MM.1S (cell line): ENCODE results near the gene TAF5L.

ENCODE experiments used
- DNase-seq: peaks from one replicate; pipeline ENCODE4 v3.0.0-alpha.2; 2015
- H2AFZ ChIP-seq: fragments of 300-600 bp; sonication (generic); 2 replicates; pipeline ENCODE4 v1.6.0; 2016; ENCODE audit warnings: antibody characterized with exemption, low read length
- H3F3A ChIP-seq: fragments of 300-600 bp; sonication (generic); 2 replicates; pipeline ENCODE4 v1.6.1; 2016; ENCODE audit warnings: mild to moderate bottlenecking, antibody characterized with exemption, low read length, moderate library complexity, mixed read lengths; ENCODE audit not compliant: insufficient read depth
- H3K27ac ChIP-seq: fragments of 300-600 bp; sonication (generic); 2 replicates; pipeline ENCODE4 v1.5.1; 2016; ENCODE audit warnings: mild to moderate bottlenecking, low read length
- H3K27me3 ChIP-seq: fragments of 300-600 bp; sonication (generic); replicated peaks from 2 replicates; pipeline ENCODE4 v1.6.0; 2016; ENCODE audit warnings: low read length; ENCODE audit not compliant: insufficient read depth
- H3K36me3 ChIP-seq: fragments of 300-600 bp; sonication (generic); replicated peaks from 2 replicates; pipeline ENCODE4 v1.6.1; 2016; ENCODE audit warnings: mild to moderate bottlenecking, low read length, mixed read lengths; ENCODE audit not compliant: insufficient read depth
- H3K4me1 ChIP-seq: fragments of 300-600 bp; sonication (generic); 2 replicates; pipeline ENCODE4 v1.6.1; 2016; ENCODE audit warnings: low read length, mixed read lengths
- H3K4me2 ChIP-seq: fragments of 300-600 bp; sonication (generic); 2 replicates; pipeline ENCODE4 v1.6.0; 2016; ENCODE audit warnings: low read depth, low read length
- H3K4me3 ChIP-seq: fragments of 300-600 bp; sonication (generic); 2 replicates; pipeline ENCODE4 v1.5.1; 2016; ENCODE audit warnings: low read length, mixed read lengths
- H3K79me2 ChIP-seq: fragments of 300-600 bp; sonication (generic); 2 replicates; pipeline ENCODE4 v1.6.1; 2016; ENCODE audit warnings: mixed run types, low read length, mixed read lengths
- H3K9ac ChIP-seq: fragments of 300-600 bp; sonication (generic); 2 replicates; pipeline ENCODE4 v1.6.1; 2016; ENCODE audit warnings: low read length, mixed read lengths
- H3K9me2 ChIP-seq: fragments of 300-600 bp; sonication (generic); replicated peaks from 2 replicates; pipeline ENCODE4 v1.6.1; 2016; ENCODE audit warnings: mild to moderate bottlenecking, low read length, mixed read lengths; ENCODE audit not compliant: insufficient read depth
- H3K9me3 ChIP-seq: fragments of 300-600 bp; sonication (generic); replicated peaks from 2 replicates; pipeline ENCODE4 v1.6.1; 2016; ENCODE audit warnings: mild to moderate bottlenecking, low read length, mixed read lengths; ENCODE audit not compliant: insufficient read depth
- H4K20me1 ChIP-seq: fragments of 300-600 bp; sonication (generic); 2 replicates; pipeline ENCODE4 v1.6.1; 2016; ENCODE audit warnings: mild to moderate bottlenecking, low read length, moderate library complexity, mixed read lengths; ENCODE audit not compliant: insufficient read depth
- CTCF ChIP-seq: fragments of 300-600 bp; sonication (generic); IDR thresholded peaks from 2 replicates; pipeline ENCODE4 v1.5.1; 2016; ENCODE audit warnings: antibody characterized with exemption, low read length, mixed read lengths
- EZH2 ChIP-seq: fragments of 300-600 bp; sonication (generic); optimal IDR thresholded peaks from 2 replicates; pipeline ENCODE3; 2017; ENCODE audit warnings: low read depth, mild to moderate bottlenecking, antibody characterized with exemption, low read length, mixed read lengths
- EZH2phosphoT487 ChIP-seq: fragments of 300-600 bp; sonication (generic); IDR thresholded peaks from 2 replicates; pipeline ENCODE4 v1.6.1; 2018; ENCODE audit warnings: antibody characterized with exemption, low read length

TAF5L gene

GRCh38 chr1:229578168-229579058 is 47.5 kb downstream of the TAF5L start:
- H4K20me1 ChIP-seq: no peaks in the 10 kb centered on the region
- no peaks in the 10 kb centered on the region for H3K9me2 ChIP-seq
- no peak overlapping the region for H3K4me2 ChIP-seq
- no peaks in the 10 kb centered on the region for H3K9me3 ChIP-seq
- no peaks in the 10 kb centered on the region for H3K79me2 ChIP-seq
- H3K27me3 ChIP-seq: no peaks in the 10 kb centered on the region
- H3K9ac ChIP-seq: no peak overlapping the region
- 0 out of 2 replicates have a peak overlapping the region, but pooled peaks have one; percentile 4 for H2AFZ ChIP-seq
- no peaks in the 10 kb centered on the region for H3K4me1 ChIP-seq
- H3F3A ChIP-seq: no peaks in the 10 kb centered on the region
- no peak for DNase-seq
- no peak for TF ChIP-seq EZH2phosphoT487
- TF ChIP-seq EZH2: no peak
- TF ChIP-seq CTCF: no peak
- H3K4me3 ChIP-seq: no peak overlapping the region
- no peak overlapping the region for H3K27ac ChIP-seq
- H3K36me3 ChIP-seq: no peaks in the 10 kb centered on the region

GRCh38 chr1:229574679-229575442 is 51.1 kb downstream of the TAF5L start:
- peaks cover 13% of the 10 kb centered on the region for H3F3A ChIP-seq
- H3K4me1 ChIP-seq: peaks cover 20% of the 10 kb centered on the region
- DNase-seq: no peak
- H4K20me1 ChIP-seq: no peaks in the 10 kb centered on the region
- no peak overlapping the region for H3K4me3 ChIP-seq
- TF ChIP-seq EZH2phosphoT487 (no peak), CTCF (no peak), EZH2 (no peak)
- H3K9me3 ChIP-seq: no peaks in the 10 kb centered on the region
- H3K9me2 ChIP-seq: no peaks in the 10 kb centered on the region
- H3K4me2 ChIP-seq: no peak overlapping the region
- H3K27ac ChIP-seq: no peak overlapping the region
- no peaks in the 10 kb centered on the region for H3K36me3 ChIP-seq
- no peak overlapping the region for H2AFZ ChIP-seq
- no peak overlapping the region for H3K9ac ChIP-seq
- no peaks in the 10 kb centered on the region for H3K79me2 ChIP-seq
- no peaks in the 10 kb centered on the region for H3K27me3 ChIP-seq

- Histone ChIP-seq H3K4me3 (no peak overlapping the region), H3K4me2 (peak overlapping the region; percentile 10; the same call in 1 of the 2 replicates), H3K4me1 (peaks cover 20% of the 10 kb centered on the region), H3K9me3 (no peaks in the 10 kb centered on the region), H3F3A (peaks cover 13% of the 10 kb centered on the region), H2AFZ (no peak overlapping the region), H4K20me1 (no peaks in the 10 kb centered on the region), H3K27me3 (no peaks in the 10 kb centered on the region), H3K36me3 (no peaks in the 10 kb centered on the region), H3K79me2 (no peaks in the 10 kb centered on the region), H3K27ac (peak overlapping the region; percentile 4; the same call in 1 of the 2 replicates), H3K9ac (no peak overlapping the region), H3K9me2 (no peaks in the 10 kb centered on the region)
- TF ChIP-seq EZH2phosphoT487: no peak
- no peak for TF ChIP-seq EZH2
- no peak for TF ChIP-seq CTCF
- DNase-seq: peak; percentile 77
Observed at GRCh38 chr1:229572286-229572685, 53.6 kb downstream of the TAF5L start.
